Panc1 (cell line): ENCODE results near the gene REV1. TPM values are rescaled to one million over a fixed set of nuclear protein-coding genes. Genes with fewer than 3 reads are reported as not detected.

Experiments used
- ATAC-seq: fragments of 200-7000 bp; cut with Tn5 transposase; 2 replicates; pipeline ENCODE4 v1.9.1; 2020; ENCODE audit warnings: mild to moderate bottlenecking, moderate library complexity
- BruUV-seq: library from RNA; stranded (reverse); fragments of 400-500 nt; replicated peaks from 2 replicates; lab custom pipeline; 2021; lab: Mats Ljungman, UMichigan
- CTCF ChIA-PET: fragments of 300-600 bp; sonication (Branson Sonifier 250); formaldehyde crosslinking; loops from one replicate; lab custom pipeline; 2022; ENCODE audit warnings: antibody characterized with exemption; lab: Charles Lee
- POLR2A ChIA-PET: fragments of 300-600 bp; sonication (Branson Sonifier 250); formaldehyde crosslinking; loops from one replicate; lab custom pipeline; 2022; ENCODE audit warnings: antibody characterized with exemption; lab: Charles Lee
- DNase-seq: peaks from one replicate; pipeline ENCODE4 v3.0.0-alpha.2; 2010; ENCODE audit warnings: low read depth, low spot score
- H3K27ac ChIP-seq: 2 replicates; pipeline ENCODE4 v1.5.1; 2011; ENCODE audit warnings: mild to moderate bottlenecking, low read length, inconsistent platforms
- H3K27me3 ChIP-seq: fragments of 200-500 bp; sonication (Bioruptor generic); 2 replicates; pipeline ENCODE4 v1.6.0; 2014; ENCODE audit warnings: low read length, inconsistent platforms; ENCODE audit not compliant: control insufficient read depth, insufficient read depth
- H3K36me3 ChIP-seq: fragments of 200-500 bp; sonication (Bioruptor generic); 2 replicates; pipeline ENCODE4 v1.5.1; 2014; ENCODE audit warnings: inconsistent platforms, mild to moderate bottlenecking, low read length, moderate library complexity; ENCODE audit not compliant: control insufficient read depth, insufficient read depth
- H3K4me1 ChIP-seq: 2 replicates; pipeline ENCODE4 v1.5.1; 2011; ENCODE audit warnings: inconsistent platforms, mild to moderate bottlenecking, low read length, moderate library complexity; ENCODE audit not compliant: control insufficient read depth, insufficient read depth
- H3K4me3 ChIP-seq, 2 experiments: 2 replicates each; pipeline ENCODE4 v1.5.1; 2011 to 2012; ENCODE audit warnings: low read depth in 2 of 2, low read length in 2 of 2, mild to moderate bottlenecking in 2 of 2, inconsistent platforms in 1 of 2, moderate library complexity in 1 of 2
- H3K9me3 ChIP-seq: fragments of 200-500 bp; sonication (Bioruptor generic); 2 replicates; pipeline ENCODE4 v1.5.1; 2014; ENCODE audit warnings: low read depth, mild to moderate bottlenecking, inconsistent platforms, low read length, moderate library complexity; ENCODE audit not compliant: control insufficient read depth, insufficient read depth
- CTCF ChIP-seq: fragments of 450-650 bp; IDR thresholded peaks from 2 replicates; pipeline ENCODE4 v1.5.1; 2017; ENCODE audit warnings: mild to moderate bottlenecking
- POLR2AphosphoS5 ChIP-seq: IDR thresholded peaks from 2 replicates; pipeline ENCODE4 v1.6.1; 2012; ENCODE audit warnings: mild to moderate bottlenecking, low read depth, low read length, moderate library complexity
- SIN3A ChIP-seq: IDR thresholded peaks from 2 replicates; pipeline ENCODE4 v1.6.1; 2012; ENCODE audit warnings: low read depth, mild to moderate bottlenecking, low read length, moderate library complexity, borderline replicate concordance; ENCODE audit not compliant: insufficient read depth
- TCF7L2 ChIP-seq: IDR thresholded peaks from 2 replicates; pipeline ENCODE4 v1.6.1; 2011; ENCODE audit warnings: mild to moderate bottlenecking, low read depth, low read length, inconsistent platforms
- in situ Hi-C: cut with HindIII; loops from 2 replicates; pipeline ENCODE4 v1.10.0; 2016; ENCODE audit warnings: low sequenced_read_pairs, low pct_unique_long_range_greater_than_20kb
- intact Hi-C: fragments of 100-400 bp; cut with micrococcal nuclease; formaldehyde crosslinking; loops from one replicate; pipeline ENCODE4 v1.10.0; 2022; ENCODE audit not compliant: unreplicated experiment
- total RNA-seq: library from RNA; stranded (reverse); gene quantifications from one replicate; pipeline ENCODE4 v1.2.1, GENCODE V29; 2021; ENCODE audit not compliant: unreplicated experiment
- TF ChIP-seq, protein P1 (sequence below), 2 experiments: IDR thresholded peaks; 2 replicates each; pipeline ENCODE4 v1.6.1; 2011 to 2012; ENCODE audit warnings: low read depth in 2 of 2, control low read depth in 1 of 2, low read length in 1 of 2, mild to moderate bottlenecking in 1 of 2, moderate library complexity in 1 of 2; ENCODE audit not compliant: insufficient read depth in 1 of 2

The REV1 gene
- total RNA-seq, 1 experiment from 2014 or later = 35.0 TPM

DNA sequence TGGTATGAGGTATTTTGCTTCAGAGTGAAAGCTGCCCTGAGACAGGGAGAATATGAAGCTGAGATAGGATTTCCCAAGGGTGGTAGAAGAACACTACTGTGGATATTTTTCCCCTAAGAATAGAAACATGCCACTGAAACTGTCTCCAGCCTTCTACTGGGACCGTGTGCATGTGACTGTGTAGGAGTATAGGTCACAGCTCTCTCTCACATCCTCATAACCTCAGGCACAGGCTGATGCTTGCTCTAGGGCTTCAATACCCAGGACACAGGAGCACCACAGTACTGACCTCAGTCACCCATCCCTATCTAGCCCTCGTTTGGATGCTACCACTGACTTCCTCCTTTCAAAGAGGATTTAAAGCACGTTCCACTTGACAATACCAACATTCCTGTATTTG is 67.2 kb downstream of the REV1 start:
- no peaks in the 10 kb centered on the region for H3K9me3 ChIP-seq
- H3K27ac ChIP-seq = no peak overlapping the region
- intact Hi-C loops (no loop called here), in situ Hi-C loops (no loop called here)
- H3K36me3 ChIP-seq = peaks cover 18% of the 10 kb centered on the region; the same call in 1 of the 2 replicates
- no peak for DNase-seq
- TF ChIP-seq SIN3A = no peak
- no peak for TF ChIP-seq POLR2AphosphoS5
- TF ChIP-seq, protein P1, sequence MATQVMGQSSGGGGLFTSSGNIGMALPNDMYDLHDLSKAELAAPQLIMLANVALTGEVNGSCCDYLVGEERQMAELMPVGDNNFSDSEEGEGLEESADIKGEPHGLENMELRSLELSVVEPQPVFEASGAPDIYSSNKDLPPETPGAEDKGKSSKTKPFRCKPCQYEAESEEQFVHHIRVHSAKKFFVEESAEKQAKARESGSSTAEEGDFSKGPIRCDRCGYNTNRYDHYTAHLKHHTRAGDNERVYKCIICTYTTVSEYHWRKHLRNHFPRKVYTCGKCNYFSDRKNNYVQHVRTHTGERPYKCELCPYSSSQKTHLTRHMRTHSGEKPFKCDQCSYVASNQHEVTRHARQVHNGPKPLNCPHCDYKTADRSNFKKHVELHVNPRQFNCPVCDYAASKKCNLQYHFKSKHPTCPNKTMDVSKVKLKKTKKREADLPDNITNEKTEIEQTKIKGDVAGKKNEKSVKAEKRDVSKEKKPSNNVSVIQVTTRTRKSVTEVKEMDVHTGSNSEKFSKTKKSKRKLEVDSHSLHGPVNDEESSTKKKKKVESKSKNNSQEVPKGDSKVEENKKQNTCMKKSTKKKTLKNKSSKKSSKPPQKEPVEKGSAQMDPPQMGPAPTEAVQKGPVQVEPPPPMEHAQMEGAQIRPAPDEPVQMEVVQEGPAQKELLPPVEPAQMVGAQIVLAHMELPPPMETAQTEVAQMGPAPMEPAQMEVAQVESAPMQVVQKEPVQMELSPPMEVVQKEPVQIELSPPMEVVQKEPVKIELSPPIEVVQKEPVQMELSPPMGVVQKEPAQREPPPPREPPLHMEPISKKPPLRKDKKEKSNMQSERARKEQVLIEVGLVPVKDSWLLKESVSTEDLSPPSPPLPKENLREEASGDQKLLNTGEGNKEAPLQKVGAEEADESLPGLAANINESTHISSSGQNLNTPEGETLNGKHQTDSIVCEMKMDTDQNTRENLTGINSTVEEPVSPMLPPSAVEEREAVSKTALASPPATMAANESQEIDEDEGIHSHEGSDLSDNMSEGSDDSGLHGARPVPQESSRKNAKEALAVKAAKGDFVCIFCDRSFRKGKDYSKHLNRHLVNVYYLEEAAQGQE (IDR thresholded peaks at IDR 0.05; ENCODE audit: insufficient read depth in 1 of 2, low read depth in 2 of 2, low read length in 1 of 2) = no peak
- TF ChIP-seq TCF7L2 = no peak
- H3K4me1 ChIP-seq = no peaks in the 10 kb centered on the region
- no peak overlapping the region for H3K4me3 ChIP-seq
- ChIA-PET CTCF (no interaction called here), POLR2A (no interaction called here)
- no peaks in the 10 kb centered on the region for H3K27me3 ChIP-seq
- ATAC-seq = no peak
- no TSS peak for BruUV-seq

GRCh38 chr2:99421469-99421868 is 68.3 kb downstream of the REV1 start:
- TF ChIP-seq, protein P1 (IDR thresholded peaks at IDR 0.05; ENCODE audit: insufficient read depth in 1 of 2, low read depth in 2 of 2, low read length in 1 of 2) = no peak
- TF ChIP-seq CTCF (no peak), TCF7L2 (no peak), SIN3A (no peak), POLR2AphosphoS5 (no peak)
- Histone ChIP-seq H3K36me3 (peaks cover 16% of the 10 kb centered on the region; the same call in 1 of the 2 replicates), H3K9me3 (no peaks in the 10 kb centered on the region), H3K4me3 (no peak overlapping the region), H3K27me3 (no peaks in the 10 kb centered on the region), H3K27ac (no peak overlapping the region), H3K4me1 (no peaks in the 10 kb centered on the region)
- POLR2A ChIA-PET = no interaction called here
- CTCF ChIA-PET = no interaction called here
- ATAC-seq (no peak), DNase-seq (no peak)
- intact Hi-C loops = no loop called here
- BruUV-seq = no TSS peak
- in situ Hi-C loops = no loop called here
